SU-DHL-6 (cell line): ENCODE measurements around the gene NAA15.

Experiments
- EZH2phosphoT487 ChIP-seq: fragments of 200-600 bp; sonication (generic), shearing (Covaris generic); conservative IDR thresholded peaks from 2 replicates; pipeline ENCODE4 v1.6.1; 2018; ENCODE audit warnings: mild to moderate bottlenecking, antibody characterized with exemption, low read length, moderate library complexity, mixed read lengths
- TF ChIP-seq, protein P1 (sequence below): fragments of 200-600 bp; sonication (generic); IDR thresholded peaks from one replicate; pipeline ENCODE4 v1.5.1; 2017; ENCODE audit warnings: antibody characterized with exemption, mild to moderate bottlenecking, low read length, moderate library complexity; ENCODE audit not compliant: insufficient read depth, poor library complexity, severe bottlenecking

DNA sequence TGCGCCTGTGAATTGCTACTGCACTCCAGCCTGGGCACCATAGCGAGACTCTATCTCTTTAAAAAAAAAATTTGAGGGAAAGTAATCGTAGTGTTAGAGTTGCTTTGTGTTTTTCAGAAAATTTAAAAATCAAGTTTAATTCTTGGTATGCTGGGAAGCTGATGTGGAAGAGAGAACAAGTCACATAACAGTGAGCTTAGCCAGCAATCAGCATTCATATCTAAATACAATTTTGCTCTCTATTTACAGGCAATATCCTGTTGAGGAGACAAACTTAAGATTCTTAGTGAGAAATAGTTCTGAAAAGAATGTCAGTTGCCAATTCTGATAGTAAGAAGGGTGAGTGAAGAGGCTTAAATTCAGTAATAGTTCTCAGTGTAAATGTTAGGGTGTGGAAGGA is 10.6 kb downstream of the NAA15 start:
- TF ChIP-seq, protein P1, sequence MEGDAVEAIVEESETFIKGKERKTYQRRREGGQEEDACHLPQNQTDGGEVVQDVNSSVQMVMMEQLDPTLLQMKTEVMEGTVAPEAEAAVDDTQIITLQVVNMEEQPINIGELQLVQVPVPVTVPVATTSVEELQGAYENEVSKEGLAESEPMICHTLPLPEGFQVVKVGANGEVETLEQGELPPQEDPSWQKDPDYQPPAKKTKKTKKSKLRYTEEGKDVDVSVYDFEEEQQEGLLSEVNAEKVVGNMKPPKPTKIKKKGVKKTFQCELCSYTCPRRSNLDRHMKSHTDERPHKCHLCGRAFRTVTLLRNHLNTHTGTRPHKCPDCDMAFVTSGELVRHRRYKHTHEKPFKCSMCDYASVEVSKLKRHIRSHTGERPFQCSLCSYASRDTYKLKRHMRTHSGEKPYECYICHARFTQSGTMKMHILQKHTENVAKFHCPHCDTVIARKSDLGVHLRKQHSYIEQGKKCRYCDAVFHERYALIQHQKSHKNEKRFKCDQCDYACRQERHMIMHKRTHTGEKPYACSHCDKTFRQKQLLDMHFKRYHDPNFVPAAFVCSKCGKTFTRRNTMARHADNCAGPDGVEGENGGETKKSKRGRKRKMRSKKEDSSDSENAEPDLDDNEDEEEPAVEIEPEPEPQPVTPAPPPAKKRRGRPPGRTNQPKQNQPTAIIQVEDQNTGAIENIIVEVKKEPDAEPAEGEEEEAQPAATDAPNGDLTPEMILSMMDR: no peak
- TF ChIP-seq EZH2phosphoT487: no peak
